Measurements from ENCODE around the gene FASTKD1. TPM values are rescaled to one million over a fixed set of nuclear protein-coding genes. Genes with fewer than 3 reads are reported as not detected.

Gene FASTKD1
- total and polyA plus RNA-seq, 2 donors (not counting 3 experiments of a cell fraction or from before 2014, with no cell fraction given) = 8.9 to 32.2 TPM

DNA sequence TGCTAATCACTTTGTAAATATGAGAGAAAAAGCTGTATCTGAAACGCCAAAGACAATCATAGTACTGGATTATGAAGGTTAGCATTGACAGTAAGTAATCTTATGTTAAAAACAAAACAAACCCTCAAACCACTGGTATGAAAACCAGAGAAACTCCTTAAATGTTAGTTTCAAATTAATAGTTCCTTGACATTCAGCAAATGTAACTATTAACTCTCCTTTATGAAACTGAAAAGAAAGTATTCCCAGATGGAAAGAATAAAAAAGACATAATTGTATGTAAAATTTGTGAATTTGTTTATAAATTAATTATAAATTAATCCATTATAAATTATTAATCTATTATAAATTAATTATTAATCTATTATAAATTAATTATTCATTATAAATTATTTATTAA, 12.3 kb downstream of the FASTKD1 start:
- intact Hi-C loops (cut with micrococcal nuclease) = no loop called here
- Histone ChIP-seq H2AFZ (ENCODE audit: low read depth, low read length) (no peak overlapping the region), H3K27ac (ENCODE audit: insufficient read depth, low read depth, low read length) (no peak overlapping the region), H3K36me3 (ENCODE audit: control insufficient read depth in 2 of 2, extremely low read depth in 1 of 2, insufficient read depth in 2 of 2, low read length in 2 of 2) (no peaks in the 10 kb centered on the region), H3K4me3 (replicated peaks in 1 of 3; ENCODE audit: insufficient read depth in 1 of 3, low read depth in 1 of 3, low read length in 3 of 3) (no peak overlapping the region), H3K9ac (replicated peaks; ENCODE audit: extremely low read depth, insufficient read depth, low read length) (no peak overlapping the region), H3K9me1 (replicated peaks; ENCODE audit: control insufficient read depth, extremely low read depth, insufficient read depth, low read length) (no peaks in the 10 kb centered on the region), H3K4me1 (ENCODE audit: control insufficient read depth, extremely low read depth, insufficient read depth, low read length) (no peaks in the 10 kb centered on the region), H3K79me2 (ENCODE audit: control insufficient read depth, insufficient read depth, low read length) (no peaks in the 10 kb centered on the region), H4K20me1 (replicated peaks; ENCODE audit: control insufficient read depth, extremely low read depth, insufficient read depth, low read length) (no peaks in the 10 kb centered on the region), H3K4me2 (ENCODE audit: insufficient read depth, low read length) (no peak overlapping the region), H3K9me3 (replicated peaks; ENCODE audit: control insufficient read depth, insufficient read depth, low read length) (no peaks in the 10 kb centered on the region), H3K27me3 (ENCODE audit: control insufficient read depth in 2 of 2, insufficient read depth in 2 of 2, low read length in 2 of 2) (no peaks in the 10 kb centered on the region)
- no TSS peak for BruUV-seq (replicated peaks)
- DNase-seq (ENCODE audit: low read depth, low spot score) (no peak), FAIRE-seq (no peak)
- dilution Hi-C loops (cut with MboI; ENCODE audit: extremely low pct_ligation_motif_present, low sequenced_read_pairs) = no loop called here
- POLR2A ChIA-PET = no interaction called here
- CTCF ChIA-PET = no interaction called here
- no peak for TF ChIP-seq JUN (IDR thresholded peaks at IDR 0.05; ENCODE audit: borderline replicate concordance, insufficient read depth, insufficient read length, low read depth)
- TF ChIP-seq, protein P1, sequence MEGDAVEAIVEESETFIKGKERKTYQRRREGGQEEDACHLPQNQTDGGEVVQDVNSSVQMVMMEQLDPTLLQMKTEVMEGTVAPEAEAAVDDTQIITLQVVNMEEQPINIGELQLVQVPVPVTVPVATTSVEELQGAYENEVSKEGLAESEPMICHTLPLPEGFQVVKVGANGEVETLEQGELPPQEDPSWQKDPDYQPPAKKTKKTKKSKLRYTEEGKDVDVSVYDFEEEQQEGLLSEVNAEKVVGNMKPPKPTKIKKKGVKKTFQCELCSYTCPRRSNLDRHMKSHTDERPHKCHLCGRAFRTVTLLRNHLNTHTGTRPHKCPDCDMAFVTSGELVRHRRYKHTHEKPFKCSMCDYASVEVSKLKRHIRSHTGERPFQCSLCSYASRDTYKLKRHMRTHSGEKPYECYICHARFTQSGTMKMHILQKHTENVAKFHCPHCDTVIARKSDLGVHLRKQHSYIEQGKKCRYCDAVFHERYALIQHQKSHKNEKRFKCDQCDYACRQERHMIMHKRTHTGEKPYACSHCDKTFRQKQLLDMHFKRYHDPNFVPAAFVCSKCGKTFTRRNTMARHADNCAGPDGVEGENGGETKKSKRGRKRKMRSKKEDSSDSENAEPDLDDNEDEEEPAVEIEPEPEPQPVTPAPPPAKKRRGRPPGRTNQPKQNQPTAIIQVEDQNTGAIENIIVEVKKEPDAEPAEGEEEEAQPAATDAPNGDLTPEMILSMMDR (IDR thresholded peaks at IDR 0.05; ENCODE audit: extremely low read depth in 1 of 2, insufficient read depth in 1 of 2, low read depth in 1 of 2, low read length in 2 of 2) = no peak
- no peak for TF ChIP-seq MYC (IDR thresholded peaks at IDR 0.05; ENCODE audit: low read depth, low read length)

DNA sequence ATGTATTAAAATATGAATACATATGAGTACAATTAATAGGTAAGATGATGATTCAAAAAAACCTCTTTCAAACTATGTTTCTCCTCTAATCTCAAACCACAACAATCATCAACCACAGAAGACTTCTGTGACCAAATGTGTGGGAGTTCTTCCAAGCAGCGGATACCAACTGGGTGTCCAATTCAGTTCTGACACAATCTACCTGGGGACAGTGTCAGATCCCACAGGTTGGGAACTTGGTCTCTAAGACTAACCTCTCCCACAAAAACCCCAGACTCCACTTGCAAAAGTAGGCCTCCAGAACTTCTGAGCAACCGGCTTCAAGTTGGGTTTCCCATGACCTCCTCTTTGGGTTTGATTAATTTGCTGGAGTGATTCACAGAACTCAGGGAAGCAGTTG, 26.9 kb downstream of the FASTKD1 start:
- Histone ChIP-seq H3K4me3 (replicated peaks in 1 of 3; ENCODE audit: insufficient read depth in 1 of 3, low read depth in 1 of 3, low read length in 3 of 3) (no peak overlapping the region), H3K36me3 (ENCODE audit: control insufficient read depth in 2 of 2, extremely low read depth in 1 of 2, insufficient read depth in 2 of 2, low read length in 2 of 2) (peaks cover 0 to 2% of the 10 kb centered on the region in 2 experiments), H2AFZ (ENCODE audit: low read depth, low read length) (no peak overlapping the region), H3K4me2 (ENCODE audit: insufficient read depth, low read length) (no peak overlapping the region), H3K27me3 (ENCODE audit: control insufficient read depth in 2 of 2, insufficient read depth in 2 of 2, low read length in 2 of 2) (no peaks in the 10 kb centered on the region), H4K20me1 (replicated peaks; ENCODE audit: control insufficient read depth, extremely low read depth, insufficient read depth, low read length) (no peaks in the 10 kb centered on the region), H3K9ac (replicated peaks; ENCODE audit: extremely low read depth, insufficient read depth, low read length) (no peak overlapping the region), H3K79me2 (ENCODE audit: control insufficient read depth, insufficient read depth, low read length) (no peaks in the 10 kb centered on the region), H3K27ac (ENCODE audit: insufficient read depth, low read depth, low read length) (no peak overlapping the region), H3K9me1 (replicated peaks; ENCODE audit: control insufficient read depth, extremely low read depth, insufficient read depth, low read length) (peaks cover 2% of the 10 kb centered on the region), H3K4me1 (ENCODE audit: control insufficient read depth, extremely low read depth, insufficient read depth, low read length) (no peaks in the 10 kb centered on the region), H3K9me3 (replicated peaks; ENCODE audit: control insufficient read depth, insufficient read depth, low read length) (no peaks in the 10 kb centered on the region)
- DNase-seq (ENCODE audit: low read depth, low spot score) = no peak
- FAIRE-seq = no peak
- BruUV-seq (replicated peaks) = no TSS peak
- intact Hi-C loops (cut with micrococcal nuclease) (no loop called here), dilution Hi-C loops (cut with MboI; ENCODE audit: extremely low pct_ligation_motif_present, low sequenced_read_pairs) (no loop called here)
- TF ChIP-seq FOS (IDR thresholded peaks at IDR 0.05; ENCODE audit: borderline replicate concordance, insufficient read depth, low read length) = no peak
- ChIA-PET POLR2A (no interaction called here), CTCF (no interaction called here)
